Liver (tissue), 9 donors: ENCODE data around the gene MMP21. TPM values are rescaled to one million over a fixed set of nuclear protein-coding genes. Genes with fewer than 3 reads are reported as not detected.

Experiments used
- DNase-seq: peaks from one replicate; pipeline ENCODE4 v3.0.0-alpha.2; 2017; ENCODE audit warnings: low spot score
- H3K27ac ChIP-seq, 2 donors: one replicate each; pipeline ENCODE4 v1.7.0; 2013; ENCODE audit warnings: inconsistent platforms in 2 of 2, low read length in 2 of 2, control low read depth in 1 of 2, low read depth in 1 of 2, mild to moderate bottlenecking in 1 of 2
- H3K27me3 ChIP-seq, 4 donors: one replicate each; pipeline versions ENCODE4 v1.6.1 to v1.7.0; 2013; ENCODE audit warnings: low read length in 3 of 4, inconsistent platforms in 1 of 4, mild to moderate bottlenecking in 1 of 4, moderate library complexity in 1 of 4; ENCODE audit not compliant: control insufficient read depth in 4 of 4, insufficient read depth in 4 of 4
- H3K36me3 ChIP-seq, 4 donors: one replicate each; pipeline versions ENCODE4 v1.6.1 to v1.7.0; 2013; ENCODE audit warnings: low read length in 3 of 4, mild to moderate bottlenecking in 3 of 4, low read depth in 1 of 4, moderate library complexity in 1 of 4; ENCODE audit not compliant: control insufficient read depth in 4 of 4, insufficient read depth in 3 of 4
- H3K4me1 ChIP-seq, 4 donors: one replicate each; pipeline versions ENCODE4 v1.6.1 to v1.7.0; 2013; ENCODE audit warnings: low read length in 3 of 4, mild to moderate bottlenecking in 3 of 4, moderate library complexity in 1 of 4; ENCODE audit not compliant: control insufficient read depth in 4 of 4, insufficient read depth in 4 of 4
- H3K4me3 ChIP-seq, 3 donors: one replicate each; pipeline versions ENCODE4 v1.6.1 to v1.7.0; 2013; ENCODE audit warnings: low read length in 3 of 3, control low read depth in 1 of 3, low read depth in 1 of 3, mild to moderate bottlenecking in 1 of 3
- H3K9ac ChIP-seq, 2 donors: one replicate each; pipeline ENCODE4 v1.7.0; 2013; ENCODE audit warnings: low read length in 2 of 2, mild to moderate bottlenecking in 2 of 2, moderate library complexity in 2 of 2, control low read depth in 1 of 2, low read depth in 1 of 2
- H3K9me3 ChIP-seq, 4 donors: one replicate each; pipeline versions ENCODE4 v1.6.1 to v1.7.0; 2013; ENCODE audit warnings: low read length in 3 of 4; ENCODE audit not compliant: control insufficient read depth in 4 of 4
- CTCF ChIP-seq: fragments of 150-350 bp; IDR thresholded peaks from 2 replicates; pipeline ENCODE4 v1.5.1; 2017; ENCODE audit warnings: improper control_type of control experiment, low read depth, low read length; ENCODE audit not compliant: missing input control
- HNF4A ChIP-seq, 2 donors: conservative IDR thresholded peaks; 2 replicates each; pipeline ENCODE4 v1.6.1; 2016; ENCODE audit warnings: antibody characterized with exemption in 2 of 2, mild to moderate bottlenecking in 2 of 2
- HNF4G ChIP-seq: IDR thresholded peaks from 2 replicates; pipeline ENCODE4 v1.6.1; 2016; ENCODE audit warnings: antibody characterized with exemption
- JUND ChIP-seq, 2 donors: IDR thresholded peaks; 2 replicates each; pipeline ENCODE4 v1.6.1; 2016; ENCODE audit warnings: antibody characterized with exemption in 2 of 2
- REST ChIP-seq: IDR thresholded peaks from 2 replicates; pipeline ENCODE4 v1.6.1; 2016; ENCODE audit warnings: antibody characterized with exemption, mild to moderate bottlenecking
- RXRA ChIP-seq, 2 donors: IDR thresholded peaks; 2 replicates each; pipeline ENCODE4 v1.6.1; 2017 to 2018; ENCODE audit warnings: antibody characterized with exemption in 2 of 2, mild to moderate bottlenecking in 1 of 2
- YY1 ChIP-seq: IDR thresholded peaks from 2 replicates; pipeline ENCODE4 v1.6.1; 2016; ENCODE audit warnings: antibody characterized with exemption, mild to moderate bottlenecking
- WGBS: extraction: QIAGEN DNeasy Blood & Tissue Kit; methylation state at CpG from one replicate; pipeline ENCODE4 v1.1.7; 2013; 5-methylcytosine and 5-hydroxymethylcytosine counted together
- polyA plus RNA-seq, 2 donors: library from polyadenylated mRNA; stranded (reverse) in 1 of 2; unstranded in 1 of 2; fragments of 200-250 nt in 1 of 2; fragments of >200 nt in 1 of 2; fragmentation: Nextera tagmentation in 1 of 2; extraction: Ambion mirVana in 1 of 2; gene quantifications; one replicate each; pipeline versions ENCODE4 v1.2.1 to v1.2.3, GENCODE V29; 2013 to 2015
- total RNA-seq, 2 donors: library from RNA; depleted of rRNA; stranded (reverse); fragments of >200 nt; gene quantifications; one replicate each; pipeline ENCODE4 v1.2.3, GENCODE V29; 2014
- donor health status: healthy.
- donor health status: healthy.
- donor health status: healthy.
- donor health status: healthy.
- donor health status: healthy.

The MMP21 gene
- total and polyA plus RNA-seq, 4 donors, result 0.03 to 0.37 (median 0.17) TPM; not detected in 1

- peaks cover 5 to 57% (median 35%) of the 10 kb centered on the region in 4 donors for H3K36me3 ChIP-seq
- 83% methylated on average over 14 of the region's 14 CpGs for WGBS
- H3K27ac ChIP-seq, result no peak overlapping the region
Observed at GRCh38 chr10:125792342-125793300, 17.0 kb upstream of the MMP21 start.

More at GRCh38 chr10:125792342-125793300, 17.0 kb upstream of the MMP21 start:
- H3K9ac ChIP-seq, result no peak overlapping the region
- H3K4me3 ChIP-seq, result no peak overlapping the region
- no peaks in the 10 kb centered on the region for H3K27me3 ChIP-seq
- no peaks in the 10 kb centered on the region for H3K4me1 ChIP-seq
- H3K9me3 ChIP-seq, result no peaks in the 10 kb centered on the region
- TF ChIP-seq HNF4A (conservative IDR thresholded peaks at IDR 0.05) (no peak), CTCF (no peak), YY1 (no peak), HNF4G (no peak), RXRA (IDR thresholded peaks at IDR 0.05) (no peak), JUND (IDR thresholded peaks at IDR 0.05) (no peak), REST (no peak)
- DNase-seq, result no peak
